ENCODE results near the gene MAGEA4.
A peak's percentile ranks its signal among the peaks of the same experiment; 100 is the strongest.

Gene MAGEA4

GRCh38 chrX:151879856-151880255, 32.8 kb upstream of the MAGEA4 start:
- no peak for DNase-seq (ENCODE audit: low read depth, low spot score)
- no peak overlapping the region for H3K4me3 ChIP-seq (ENCODE audit: low read depth, low read length)
- ChIA-PET CTCF (no interaction called here), POLR2A (no interaction called here)
- TF ChIP-seq CTCF (IDR thresholded peaks at IDR 0.05; ENCODE audit: insufficient read depth, low read length, missing control alignments): no peak

- POLR2A ChIA-PET: no interaction called here
- DNase-seq (ENCODE audit: low read depth, low spot score): no peak
- no peak overlapping the region for H3K4me3 ChIP-seq (ENCODE audit: low read depth, low read length)
- TF ChIP-seq CTCF (IDR thresholded peaks at IDR 0.05; ENCODE audit: insufficient read depth, low read length, missing control alignments): no peak
- CTCF ChIA-PET: interaction anchor here (1.3 kb wide), 1 partner anchor 10 kb away, joined by 3 read pairs; no protein-coding TSS in a partner anchor
Measured at GRCh38 chrX:151880895-151881294, 31.8 kb upstream of the MAGEA4 start.

- TF ChIP-seq CTCF (IDR thresholded peaks at IDR 0.05; ENCODE audit: insufficient read depth, low read length, missing control alignments): no peak
- CTCF ChIA-PET: interaction anchor here (0.6 kb wide), 1 partner anchor 63 kb away, joined by 3 read pairs; no protein-coding TSS in a partner anchor
- DNase-seq (ENCODE audit: low read depth, low spot score): no peak
- no peak overlapping the region for H3K4me3 ChIP-seq (ENCODE audit: low read depth, low read length)
- POLR2A ChIA-PET: no interaction called here
Measured at GRCh38 chrX:151889421-151889820, 23.3 kb upstream of the MAGEA4 start.

GRCh38 chrX:151896734-151897474, 15.8 kb upstream of the MAGEA4 start:
- peak; percentile 17 for DNase-seq (ENCODE audit: low read depth, low spot score)
- CTCF ChIA-PET: no interaction called here

GRCh38 chrX:151899622-151900021, 13.1 kb upstream of the MAGEA4 start:
- H3K4me3 ChIP-seq (ENCODE audit: low read depth, low read length): no peak overlapping the region
- DNase-seq (ENCODE audit: low read depth, low spot score): no peak
- CTCF ChIA-PET: interaction anchor here (0.6 kb wide), 1 partner anchor 133 kb away, joined by 3 read pairs; no protein-coding TSS in a partner anchor
- TF ChIP-seq CTCF (IDR thresholded peaks at IDR 0.05; ENCODE audit: insufficient read depth, low read length, missing control alignments): no peak
- POLR2A ChIA-PET: no interaction called here

More at GRCh38 chrX:151896734-151897474, 15.8 kb upstream of the MAGEA4 start:
- no peak for TF ChIP-seq CTCF (IDR thresholded peaks at IDR 0.05; ENCODE audit: insufficient read depth, low read length, missing control alignments)
- no peak overlapping the region for H3K4me3 ChIP-seq (ENCODE audit: low read depth, low read length)
- POLR2A ChIA-PET: interaction anchor here (0.7 kb wide), 1 partner anchor 77 kb away, joined by 3 read pairs; no protein-coding TSS in a partner anchor

- ChIA-PET POLR2A (no interaction called here), CTCF (interaction anchor here (1.5 kb wide), 1 partner anchor 147 kb away, joined by 3 read pairs; no protein-coding TSS in a partner anchor)
- H3K4me3 ChIP-seq (ENCODE audit: low read depth, low read length): no peak overlapping the region
- DNase-seq (ENCODE audit: low read depth, low spot score): no peak
- no peak for TF ChIP-seq CTCF (IDR thresholded peaks at IDR 0.05; ENCODE audit: insufficient read depth, low read length, missing control alignments)
Measured at GRCh38 chrX:151901826-151902225, 10.9 kb upstream of the MAGEA4 start.
